Progenitor cell of endocrine pancreas (in vitro differentiated cells): Measurements from ENCODE around the gene BTBD2. TPM values are rescaled to one million over a fixed set of nuclear protein-coding genes. Genes with fewer than 3 reads are reported as not detected.

Experiments used
- DNase-seq: peaks from one replicate; pipeline ENCODE4 v3.0.0; 2021; ENCODE audit warnings: low spot score; ENCODE audit not compliant: unreplicated experiment
- H3K27ac Mint-ChIP-seq: 2 replicates; pipeline ENCODE4 v1.8.0; 2021; ENCODE audit warnings: mild to moderate bottlenecking, moderate library complexity, mixed read lengths
- H3K27me3 Mint-ChIP-seq: 2 replicates; pipeline ENCODE4 v1.8.0; 2021; ENCODE audit warnings: mixed read lengths
- H3K36me3 Mint-ChIP-seq: 2 replicates; pipeline ENCODE4 v1.8.0; 2022; ENCODE audit warnings: mixed read lengths; ENCODE audit not compliant: insufficient read depth
- H3K4me1 Mint-ChIP-seq: 2 replicates; pipeline ENCODE4 v1.8.0; 2021; ENCODE audit warnings: low read depth, mixed read lengths
- H3K4me3 Mint-ChIP-seq: 2 replicates; pipeline ENCODE4 v1.8.0; 2021; ENCODE audit warnings: low read depth, mild to moderate bottlenecking, moderate library complexity, mixed read lengths
- H3K9me3 Mint-ChIP-seq: 2 replicates; pipeline ENCODE4 v1.8.0; 2021; ENCODE audit warnings: low read depth, mixed read lengths
- total RNA-seq: library from RNA; stranded (reverse); gene quantifications from 2 replicates; pipeline ENCODE4 v1.2.1, GENCODE V29; 2021
- TF ChIP-seq, protein P1 (sequence below): fragments of 200-600 bp; sonication (generic); IDR thresholded peaks from one replicate; pipeline ENCODE4 v1.5.0; 2021; ENCODE audit warnings: antibody characterized with exemption, mild to moderate bottlenecking; ENCODE audit not compliant: unreplicated experiment

Gene BTBD2
- total RNA-seq, 1 donor from 2014 or later = 125 TPM

DNA sequence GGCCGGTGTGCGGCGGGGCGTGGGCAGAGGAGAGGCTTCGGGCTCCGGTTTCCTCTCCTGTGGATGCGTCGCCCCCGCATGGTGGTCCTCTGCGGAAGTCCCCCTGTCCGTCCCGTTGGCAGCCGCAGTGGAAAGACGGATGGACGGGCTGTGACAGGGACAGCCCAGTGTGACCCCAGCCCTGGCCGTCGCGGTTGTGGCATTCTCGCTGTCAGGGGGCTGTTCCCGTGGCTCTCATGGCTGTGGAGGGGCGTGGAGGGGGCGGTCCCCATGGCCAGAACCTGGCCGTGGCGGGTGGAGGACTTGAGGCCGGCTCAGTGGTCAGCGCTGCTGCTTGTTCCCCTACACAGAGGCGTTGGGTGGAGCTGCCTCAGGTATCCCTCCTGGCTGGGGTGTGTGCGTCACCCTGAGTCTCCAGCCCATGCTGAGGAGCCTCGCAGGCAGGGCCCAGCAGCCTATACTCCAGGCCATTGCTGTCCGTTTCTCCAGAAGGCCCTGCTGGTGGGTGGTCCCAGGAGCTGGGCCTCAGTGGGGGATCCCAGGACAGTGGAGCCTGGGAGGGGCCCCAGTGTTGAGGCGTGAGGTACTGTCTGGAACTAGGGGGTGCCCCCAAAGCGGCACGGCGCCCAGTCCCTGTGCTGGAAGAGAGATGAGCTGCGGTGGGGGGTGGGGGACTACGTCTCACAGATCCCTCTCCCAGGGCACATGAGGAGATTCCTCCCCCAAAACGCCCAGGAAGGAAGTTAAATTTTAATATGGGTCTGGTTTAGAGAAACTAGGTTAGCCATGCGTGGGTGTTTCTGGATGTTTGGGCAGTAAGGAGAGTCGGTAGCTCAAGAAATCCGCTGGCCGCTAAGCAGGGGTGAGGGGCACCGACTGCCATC, 54.3 kb downstream of the BTBD2 start:
- no peak overlapping the region for H3K27ac Mint-ChIP-seq
- DNase-seq = no peak
- no peak overlapping the region for H3K4me3 Mint-ChIP-seq
- no peaks in the 10 kb centered on the region for H3K4me1 Mint-ChIP-seq
- H3K27me3 Mint-ChIP-seq = no peaks in the 10 kb centered on the region
- TF ChIP-seq, protein P1, sequence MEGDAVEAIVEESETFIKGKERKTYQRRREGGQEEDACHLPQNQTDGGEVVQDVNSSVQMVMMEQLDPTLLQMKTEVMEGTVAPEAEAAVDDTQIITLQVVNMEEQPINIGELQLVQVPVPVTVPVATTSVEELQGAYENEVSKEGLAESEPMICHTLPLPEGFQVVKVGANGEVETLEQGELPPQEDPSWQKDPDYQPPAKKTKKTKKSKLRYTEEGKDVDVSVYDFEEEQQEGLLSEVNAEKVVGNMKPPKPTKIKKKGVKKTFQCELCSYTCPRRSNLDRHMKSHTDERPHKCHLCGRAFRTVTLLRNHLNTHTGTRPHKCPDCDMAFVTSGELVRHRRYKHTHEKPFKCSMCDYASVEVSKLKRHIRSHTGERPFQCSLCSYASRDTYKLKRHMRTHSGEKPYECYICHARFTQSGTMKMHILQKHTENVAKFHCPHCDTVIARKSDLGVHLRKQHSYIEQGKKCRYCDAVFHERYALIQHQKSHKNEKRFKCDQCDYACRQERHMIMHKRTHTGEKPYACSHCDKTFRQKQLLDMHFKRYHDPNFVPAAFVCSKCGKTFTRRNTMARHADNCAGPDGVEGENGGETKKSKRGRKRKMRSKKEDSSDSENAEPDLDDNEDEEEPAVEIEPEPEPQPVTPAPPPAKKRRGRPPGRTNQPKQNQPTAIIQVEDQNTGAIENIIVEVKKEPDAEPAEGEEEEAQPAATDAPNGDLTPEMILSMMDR = no peak
- H3K36me3 Mint-ChIP-seq = peaks cover 1% of the 10 kb centered on the region
- H3K9me3 Mint-ChIP-seq = no peaks in the 10 kb centered on the region

DNA sequence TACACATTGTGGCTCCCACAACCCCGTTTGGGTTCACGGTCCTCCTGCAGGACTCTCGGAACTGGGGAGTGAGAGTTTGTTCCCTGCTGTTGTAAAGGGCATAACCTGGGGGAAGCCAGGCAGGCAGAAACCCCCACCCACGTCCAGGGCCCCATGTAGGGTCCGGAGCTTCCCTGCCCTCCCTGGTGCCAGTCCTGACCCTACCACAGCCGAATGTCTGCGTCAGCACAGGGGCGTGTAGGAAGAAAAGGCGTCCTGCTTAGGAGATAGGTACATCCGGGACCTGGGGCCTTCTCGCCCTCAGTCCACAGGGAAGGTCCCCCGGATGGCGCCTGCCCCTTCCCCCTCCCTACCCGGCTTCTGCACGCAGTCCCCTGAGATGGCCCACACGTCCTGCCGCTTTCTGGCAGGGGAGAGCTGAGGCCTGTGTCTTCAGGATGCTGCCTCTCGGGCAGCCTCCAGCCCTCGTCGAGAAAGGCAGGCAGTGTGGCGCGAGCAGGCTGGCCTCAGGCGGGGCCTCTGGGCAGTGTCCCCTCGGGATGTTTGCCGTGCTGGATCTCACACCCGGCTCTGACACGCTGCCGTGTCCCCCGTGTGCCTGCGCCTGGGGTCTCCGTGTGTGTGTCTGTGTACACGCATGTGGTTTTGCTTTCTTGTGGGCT, 55.5 kb downstream of the BTBD2 start:
- Mint-ChIP-seq H3K36me3 (no peaks in the 10 kb centered on the region), H3K27me3 (no peaks in the 10 kb centered on the region), H3K9me3 (no peaks in the 10 kb centered on the region), H3K27ac (no peak overlapping the region), H3K4me1 (no peaks in the 10 kb centered on the region), H3K4me3 (no peak overlapping the region)
- no peak for DNase-seq
- TF ChIP-seq, protein P1 = no peak

DNA sequence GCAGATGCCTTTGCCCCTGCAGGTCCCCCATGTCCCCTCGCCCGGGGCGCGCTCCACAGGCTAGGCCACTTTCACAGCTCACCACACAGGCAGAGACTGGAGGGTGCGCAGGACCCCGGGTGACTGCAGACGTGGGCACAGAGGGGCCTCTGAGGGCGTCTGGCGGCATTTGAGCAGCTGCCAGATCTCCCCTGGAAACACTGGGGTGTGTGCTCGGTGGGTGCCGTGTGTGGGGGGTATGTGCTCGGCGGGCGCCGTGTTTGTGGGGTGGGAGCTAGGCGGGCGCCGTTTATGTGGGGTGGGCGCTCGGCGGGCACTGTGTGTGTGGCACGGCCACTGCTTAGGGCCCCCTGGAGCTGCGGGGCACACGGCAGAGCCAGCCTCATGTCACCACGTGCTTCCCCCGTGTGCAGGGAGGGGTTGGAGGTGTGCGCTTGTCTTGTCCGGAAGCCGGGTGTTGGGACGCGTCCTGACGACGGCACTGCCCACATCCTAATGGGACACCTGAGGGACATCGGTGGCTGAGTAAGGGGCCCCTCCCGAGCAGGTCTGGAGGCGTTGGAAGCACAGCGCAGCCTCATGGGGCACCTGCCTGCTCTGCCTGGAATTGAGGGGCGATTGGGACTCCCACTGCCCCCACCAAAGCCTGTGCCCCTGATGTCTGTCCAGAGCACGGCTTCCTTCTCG, 57.8 kb downstream of the BTBD2 start:
- Mint-ChIP-seq H3K4me3 (no peak overlapping the region), H3K9me3 (no peaks in the 10 kb centered on the region), H3K36me3 (no peaks in the 10 kb centered on the region), H3K27me3 (no peaks in the 10 kb centered on the region), H3K27ac (no peak overlapping the region), H3K4me1 (no peaks in the 10 kb centered on the region)
- DNase-seq = no peak
- TF ChIP-seq, protein P1 = no peak

DNA sequence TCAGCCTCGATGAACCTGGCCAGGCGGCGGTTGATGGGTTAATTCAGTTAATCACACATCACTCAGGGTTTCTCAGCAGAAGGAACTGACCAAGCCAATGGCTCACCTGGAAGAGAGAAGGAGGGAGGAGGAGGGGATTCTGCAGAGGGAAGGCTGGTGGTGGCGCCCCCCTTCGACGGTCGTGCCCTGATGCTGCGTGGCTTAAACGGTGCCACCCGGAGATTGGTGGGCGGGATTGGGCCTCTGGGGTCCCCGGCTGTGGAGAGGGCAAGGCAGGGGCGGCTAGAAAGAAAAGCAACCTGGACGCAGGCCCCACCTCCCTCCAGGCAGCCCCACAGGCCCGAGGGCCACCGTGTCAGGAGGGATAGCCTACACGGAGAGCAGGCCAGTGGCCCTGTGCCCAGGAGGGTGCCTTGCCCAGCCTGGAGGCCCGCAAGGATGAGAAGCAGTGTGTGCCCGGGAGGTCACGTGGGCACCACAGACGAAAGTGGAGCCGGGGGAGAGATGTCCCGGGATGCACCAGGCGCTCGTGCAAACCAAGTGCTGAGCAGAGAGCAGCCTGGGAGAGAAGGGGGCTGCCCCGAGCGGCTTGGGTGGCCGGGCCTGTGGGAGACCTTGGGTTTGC, 58.5 kb downstream of the BTBD2 start:
- no peak for DNase-seq
- H3K27ac Mint-ChIP-seq = no peak overlapping the region
- H3K4me1 Mint-ChIP-seq = no peaks in the 10 kb centered on the region
- no peaks in the 10 kb centered on the region for H3K27me3 Mint-ChIP-seq
- TF ChIP-seq, protein P1 = no peak
- no peaks in the 10 kb centered on the region for H3K36me3 Mint-ChIP-seq
- H3K4me3 Mint-ChIP-seq = no peak overlapping the region
- H3K9me3 Mint-ChIP-seq = no peaks in the 10 kb centered on the region

DNA sequence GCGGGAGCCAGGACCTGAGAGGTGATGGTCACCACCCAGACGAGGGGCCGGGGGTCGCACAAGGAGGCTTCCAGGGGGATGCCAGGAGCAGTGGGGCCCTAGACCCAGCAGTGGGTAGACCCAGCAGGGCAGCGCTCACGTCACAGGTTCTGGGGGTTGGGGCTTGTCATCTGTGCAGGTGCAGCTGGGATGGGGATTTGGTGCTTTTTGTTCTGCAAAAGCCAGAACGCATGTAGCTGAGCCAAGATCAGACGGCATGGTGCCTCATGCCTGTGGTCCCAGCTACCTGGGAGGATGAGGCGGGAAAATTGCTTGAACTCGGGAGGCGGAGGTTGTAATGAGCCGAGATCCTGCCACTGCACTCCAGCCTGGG, 59.4 kb downstream of the BTBD2 start:
- Mint-ChIP-seq H3K36me3 (no peaks in the 10 kb centered on the region), H3K27ac (no peak overlapping the region), H3K9me3 (no peaks in the 10 kb centered on the region), H3K4me3 (no peak overlapping the region), H3K4me1 (no peaks in the 10 kb centered on the region), H3K27me3 (no peaks in the 10 kb centered on the region)
- TF ChIP-seq, protein P1 = no peak
- DNase-seq = no peak
